ENCODE data around the gene ERI3. TPM values are rescaled to one million over a fixed set of nuclear protein-coding genes. Genes with fewer than 3 reads are reported as not detected.

ERI3 gene
- total RNA-seq, 1 donor from 2014 or later: 39.3 TPM

GRCh38 chr1:44273560-44274350 lies 81.3 kb downstream of the ERI3 start:
- Histone ChIP-seq H3K36me3 (no peaks in the 10 kb centered on the region), H3K27me3 (no peaks in the 10 kb centered on the region), H3K9me3 (no peaks in the 10 kb centered on the region), H3K4me1 (peaks cover 26% of the 10 kb centered on the region), H3K4me3 (no peak overlapping the region), H3K27ac (no peak overlapping the region)
- intact Hi-C loops (cut with DNase I): no loop called here
- DNase-seq (ENCODE audit: extremely low spot score in 2 of 2): no peak
- TF ChIP-seq POLR2AphosphoS5 (IDR thresholded peaks at IDR 0.05; ENCODE audit: insufficient read depth in 1 of 2, low read depth in 1 of 2) (no peak), POLR2A (IDR thresholded peaks at IDR 0.05) (no peak), CTCF (IDR thresholded peaks at IDR 0.05) (no peak)

DNA sequence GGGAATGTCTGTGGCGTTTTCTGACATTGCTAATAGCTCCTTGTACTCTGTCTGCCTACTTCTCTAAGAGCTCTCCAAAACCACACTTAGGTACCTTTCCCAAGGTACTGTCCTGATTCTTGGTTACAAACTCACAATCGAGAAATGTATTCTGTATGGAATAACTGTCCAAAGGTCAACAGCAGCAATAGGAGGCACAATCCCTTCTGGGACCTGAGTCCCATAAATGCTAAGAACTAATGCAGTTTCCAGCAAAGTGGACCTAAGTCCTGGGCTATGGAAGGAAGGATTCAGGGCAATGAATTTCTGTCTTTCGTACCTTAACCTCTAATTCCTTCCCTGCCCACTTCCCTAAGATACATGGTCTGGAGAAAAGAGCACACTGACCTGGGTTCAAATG lies 82.1 kb downstream of the ERI3 start:
- H3K27me3 ChIP-seq: no peaks in the 10 kb centered on the region
- intact Hi-C loops (cut with DNase I): no loop called here
- H3K4me1 ChIP-seq: peaks cover 26% of the 10 kb centered on the region
- no peaks in the 10 kb centered on the region for H3K9me3 ChIP-seq
- H3K27ac ChIP-seq: no peak overlapping the region
- H3K4me3 ChIP-seq: no peak overlapping the region
- H3K36me3 ChIP-seq: no peaks in the 10 kb centered on the region
- no peak for TF ChIP-seq POLR2AphosphoS5 (IDR thresholded peaks at IDR 0.05; ENCODE audit: insufficient read depth in 1 of 2, low read depth in 1 of 2)
- no peak for TF ChIP-seq POLR2A (IDR thresholded peaks at IDR 0.05)
- TF ChIP-seq CTCF (IDR thresholded peaks at IDR 0.05): no peak
- no peak for DNase-seq (ENCODE audit: extremely low spot score in 2 of 2)

DNA sequence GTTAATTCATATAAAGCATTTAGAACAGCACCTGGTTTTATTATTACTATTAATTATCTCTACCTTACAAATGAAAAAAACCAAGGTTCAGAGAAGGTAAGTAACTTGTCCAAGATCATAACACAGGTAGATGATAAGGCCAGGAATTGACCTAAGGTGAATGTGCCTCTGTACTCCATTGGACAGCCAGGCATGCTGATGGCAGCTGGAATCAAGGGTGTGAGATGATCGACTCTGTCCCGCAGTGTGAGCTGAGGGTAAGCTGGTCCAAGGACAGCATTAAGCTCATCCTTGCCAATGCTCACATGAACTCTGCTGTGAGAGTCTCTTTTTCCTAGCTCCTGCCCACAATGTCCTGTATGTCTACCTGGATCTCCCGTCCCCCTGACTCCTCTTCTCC lies 83.4 kb downstream of the ERI3 start:
- Histone ChIP-seq H3K4me1 (peaks cover 19% of the 10 kb centered on the region), H3K36me3 (no peaks in the 10 kb centered on the region), H3K9me3 (no peaks in the 10 kb centered on the region), H3K27ac (no peak overlapping the region), H3K27me3 (no peaks in the 10 kb centered on the region), H3K4me3 (no peak overlapping the region)
- intact Hi-C loops (cut with DNase I): no loop called here
- no peak for DNase-seq (ENCODE audit: extremely low spot score in 2 of 2)
- TF ChIP-seq POLR2A (IDR thresholded peaks at IDR 0.05) (no peak), CTCF (IDR thresholded peaks at IDR 0.05) (no peak), POLR2AphosphoS5 (IDR thresholded peaks at IDR 0.05; ENCODE audit: insufficient read depth in 1 of 2, low read depth in 1 of 2) (no peak)

DNA sequence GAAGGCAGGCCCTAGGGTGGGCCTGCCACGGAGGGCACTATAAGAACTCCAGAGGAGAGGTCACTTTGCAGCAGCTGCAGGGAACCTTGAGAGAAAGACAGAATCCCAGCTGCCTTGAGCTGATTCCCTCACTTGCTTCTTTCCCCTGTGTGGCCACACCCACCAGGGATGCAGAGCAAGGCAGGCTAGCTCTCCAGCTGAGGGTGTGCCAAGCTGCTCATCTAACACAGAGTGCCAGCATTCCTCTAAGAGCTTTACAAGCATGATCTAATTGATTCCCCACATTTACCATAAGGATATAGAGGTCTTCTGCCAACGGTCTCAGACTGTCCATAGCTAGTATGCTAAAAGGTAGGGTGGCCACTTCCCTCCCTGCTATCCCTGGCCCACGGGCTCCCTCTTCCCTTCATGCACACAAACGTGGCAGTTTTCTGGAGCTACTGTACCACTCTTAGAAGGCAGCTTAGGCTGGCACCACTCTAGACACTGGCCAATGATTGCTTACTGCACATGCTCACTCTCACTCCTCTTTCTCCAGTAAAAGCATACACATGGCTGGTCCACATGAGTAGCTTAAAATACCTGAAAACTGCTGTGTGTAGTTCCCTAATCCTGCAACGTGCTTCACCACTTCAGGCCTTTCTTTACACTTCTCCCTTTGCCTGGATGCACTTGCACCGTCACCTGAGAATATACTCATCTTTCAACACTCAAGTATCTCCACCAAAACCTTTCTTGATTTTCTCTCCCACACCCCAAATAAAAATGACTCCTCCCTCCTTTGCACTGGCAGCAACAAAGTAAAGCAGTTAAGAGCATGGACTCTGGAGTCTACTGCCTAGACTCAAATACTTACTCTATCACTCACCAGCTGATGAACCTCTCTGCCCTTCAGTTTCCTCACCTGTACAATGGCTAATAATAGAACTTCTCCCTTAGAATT lies 84.1 kb downstream of the ERI3 start:
- Histone ChIP-seq H3K4me1 (peaks cover 12% of the 10 kb centered on the region), H3K27ac (no peak overlapping the region), H3K4me3 (no peak overlapping the region), H3K9me3 (no peaks in the 10 kb centered on the region), H3K27me3 (no peaks in the 10 kb centered on the region), H3K36me3 (no peaks in the 10 kb centered on the region)
- no peak for TF ChIP-seq POLR2A (IDR thresholded peaks at IDR 0.05)
- DNase-seq (ENCODE audit: extremely low spot score in 2 of 2): no peak
- intact Hi-C loops (cut with DNase I): no loop called here

- Histone ChIP-seq H3K27ac (no peak overlapping the region), H3K9me3 (no peaks in the 10 kb centered on the region), H3K4me3 (no peak overlapping the region), H3K4me1 (peaks cover 7% of the 10 kb centered on the region), H3K27me3 (no peaks in the 10 kb centered on the region), H3K36me3 (no peaks in the 10 kb centered on the region)
- intact Hi-C loops (cut with DNase I): no loop called here
- DNase-seq (ENCODE audit: extremely low spot score in 2 of 2): no peak
- no peak for TF ChIP-seq CTCF (IDR thresholded peaks at IDR 0.05)
- no peak for TF ChIP-seq POLR2A (IDR thresholded peaks at IDR 0.05)
- TF ChIP-seq POLR2AphosphoS5 (IDR thresholded peaks at IDR 0.05; ENCODE audit: insufficient read depth in 1 of 2, low read depth in 1 of 2): no peak
These were observed 87.0 kb downstream of the ERI3 start for GRCh38 chr1:44268054-44268453.

All from vagina (tissue), 2 donors.